GM21390 (cell line): Measurements from ENCODE around the gene MYZAP.

ENCODE experiments used
- ATAC-seq: cut with Tn5 transposase; IDR thresholded peaks from one replicate; pipeline ENCODE4 v1.9.1; 2021; ENCODE audit not compliant: unreplicated experiment

MYZAP gene

GRCh38 chr15:57591822-57592367 is at the start of gene MYZAP:
TSS of gene MYZAP (plus strand) at chr15:57591904. CDS start at chr15:57592035, 131 bp downstream.
- no peak for ATAC-seq

- no peak for ATAC-seq
These were observed 49.2 kb upstream of the MYZAP start for GRCh38 chr15:57542505-57542817.

GRCh38 chr15:57544848-57545480 is 46.7 kb upstream of the MYZAP start:
- no peak for ATAC-seq

GRCh38 chr15:57545995-57546394 is 45.7 kb upstream of the MYZAP start:
- no peak for ATAC-seq

- no peak for ATAC-seq
These were observed 44.4 kb upstream of the MYZAP start for GRCh38 chr15:57547243-57547755.

- ATAC-seq = no peak
These were observed 43.4 kb upstream of the MYZAP start for GRCh38 chr15:57548351-57548750.

GRCh38 chr15:57548835-57549234 is 42.9 kb upstream of the MYZAP start:
- no peak for ATAC-seq

GRCh38 chr15:57549935-57550334 is 41.8 kb upstream of the MYZAP start:
- ATAC-seq = no peak

- no peak for ATAC-seq
These were observed 41.1 kb upstream of the MYZAP start for GRCh38 chr15:57550640-57551039.

- ATAC-seq = no peak
These were observed 39.7 kb upstream of the MYZAP start for GRCh38 chr15:57551715-57552677.

- no peak for ATAC-seq
These were observed 38.9 kb upstream of the MYZAP start for GRCh38 chr15:57552678-57553334.

- ATAC-seq = no peak
These were observed 38.2 kb upstream of the MYZAP start for GRCh38 chr15:57553526-57553925.

- ATAC-seq = no peak
These were observed 37.5 kb upstream of the MYZAP start for GRCh38 chr15:57554063-57554811.

- no peak for ATAC-seq
These were observed 36.9 kb upstream of the MYZAP start for GRCh38 chr15:57554812-57555179.

- no peak for ATAC-seq
These were observed 36.4 kb upstream of the MYZAP start for GRCh38 chr15:57555270-57555669.

- ATAC-seq = no peak
These were observed 35.7 kb upstream of the MYZAP start for GRCh38 chr15:57556040-57556439.

- no peak for ATAC-seq
These were observed 34.4 kb upstream of the MYZAP start for GRCh38 chr15:57557267-57557666.

GRCh38 chr15:57557810-57558209 is 33.9 kb upstream of the MYZAP start:
- no peak for ATAC-seq

- ATAC-seq = no peak
These were observed 31.8 kb upstream of the MYZAP start for GRCh38 chr15:57559875-57560274.

GRCh38 chr15:57561041-57561711 is 30.5 kb upstream of the MYZAP start:
- peak; percentile 66 for ATAC-seq
